ENCODE data around the gene LPIN1.

LPIN1 gene

GRCh38 chr2:11869391-11869991, 123.1 kb downstream of the LPIN1 start:
- DNase-seq: no peak

DNA sequence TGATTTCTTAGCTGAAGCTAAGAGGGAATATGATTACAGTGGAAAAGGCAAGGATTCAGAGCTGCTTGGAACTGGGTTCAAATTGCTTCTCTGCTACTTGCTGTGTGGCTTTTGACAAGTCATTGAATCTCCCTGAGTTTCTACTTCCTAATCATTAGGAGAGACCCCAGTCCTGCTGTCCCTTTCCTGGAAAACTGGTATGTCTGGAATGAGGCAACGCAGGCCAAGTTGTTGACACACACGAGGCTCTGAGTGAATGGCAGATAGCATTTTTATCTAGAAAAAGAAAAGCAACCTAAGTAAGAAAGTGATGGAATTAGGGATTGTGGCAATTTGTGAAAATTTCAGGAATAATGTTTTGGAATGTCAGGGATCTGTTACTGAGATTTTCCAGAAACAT, 123.6 kb downstream of the LPIN1 start:
- DNase-seq: no peak

- DNase-seq: no peak
Observed at GRCh38 chr2:11870584-11870983, 124.2 kb downstream of the LPIN1 start.

GRCh38 chr2:11871421-11871820, 125.0 kb downstream of the LPIN1 start:
- DNase-seq: no peak

DNA sequence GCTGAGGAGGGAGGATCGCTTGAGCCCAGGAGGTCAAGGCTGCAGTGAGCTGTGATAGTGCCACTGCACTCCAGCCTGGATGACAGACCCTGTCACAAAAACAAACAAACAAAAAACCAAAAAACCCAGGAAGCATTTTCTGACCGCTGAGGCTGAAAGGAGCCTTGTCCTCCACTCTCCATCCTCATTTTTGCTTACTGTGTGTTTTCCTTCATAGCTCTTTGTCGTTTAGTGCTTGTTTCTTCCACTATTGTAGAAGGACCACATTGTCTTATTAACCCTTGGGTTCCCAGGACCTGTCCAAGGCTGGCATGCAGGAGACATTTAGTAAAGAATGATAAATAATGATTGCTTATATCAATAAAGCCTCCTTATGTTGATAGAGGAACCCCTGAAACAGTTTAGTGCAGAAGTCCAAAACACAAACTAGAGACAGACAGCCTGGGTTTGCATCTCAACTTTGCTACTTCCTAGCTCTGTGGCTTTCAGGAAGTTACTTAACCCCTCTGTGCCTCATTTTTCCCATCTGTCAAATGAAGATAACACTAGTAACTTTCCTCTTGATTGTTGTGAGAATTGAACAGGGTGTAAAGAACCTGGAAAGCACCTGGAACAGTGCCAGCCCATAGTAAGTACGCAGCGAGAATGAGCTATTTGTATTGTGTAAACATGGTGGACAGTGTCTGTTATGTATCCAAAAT, 126.0 kb downstream of the LPIN1 start:
- DNase-seq: no peak

GRCh38 chr2:11872948-11873269, 126.5 kb downstream of the LPIN1 start:
- no peak for DNase-seq

GRCh38 chr2:11873356-11874154, 127.1 kb downstream of the LPIN1 start:
- no peak for DNase-seq

- no peak for DNase-seq
Observed at GRCh38 chr2:11874861-11875260, 128.4 kb downstream of the LPIN1 start.

DNA sequence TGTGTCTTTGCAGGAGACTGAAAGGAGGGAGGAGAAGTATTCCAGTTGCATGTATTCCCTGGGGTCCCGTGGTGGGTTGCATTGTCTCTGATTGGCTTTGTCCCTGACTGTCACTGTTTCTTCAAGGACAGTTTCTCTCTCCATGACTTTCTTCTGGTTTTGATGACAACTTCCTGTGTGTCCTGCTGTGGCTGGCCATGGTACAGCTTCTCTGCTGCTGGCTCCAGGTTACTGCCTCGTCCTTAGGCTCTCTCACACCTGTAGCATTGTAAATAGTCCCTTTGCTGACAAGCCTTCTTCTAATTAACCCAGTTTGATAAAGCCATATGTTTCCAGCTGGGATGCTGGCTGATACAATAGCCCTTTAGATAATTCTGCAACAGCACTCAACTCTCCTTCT, 129.0 kb downstream of the LPIN1 start:
- no peak for DNase-seq

- no peak for DNase-seq
Observed at GRCh38 chr2:11876436-11876835, 130.0 kb downstream of the LPIN1 start.

- no peak for DNase-seq
Observed at GRCh38 chr2:11876889-11877288, 130.5 kb downstream of the LPIN1 start.
